ENCODE data around the gene NPY5R. TPM values are rescaled to one million over a fixed set of nuclear protein-coding genes. Genes with fewer than 3 reads are reported as not detected.

The NPY5R gene
- total RNA-seq, result 13.1 TPM

DNA sequence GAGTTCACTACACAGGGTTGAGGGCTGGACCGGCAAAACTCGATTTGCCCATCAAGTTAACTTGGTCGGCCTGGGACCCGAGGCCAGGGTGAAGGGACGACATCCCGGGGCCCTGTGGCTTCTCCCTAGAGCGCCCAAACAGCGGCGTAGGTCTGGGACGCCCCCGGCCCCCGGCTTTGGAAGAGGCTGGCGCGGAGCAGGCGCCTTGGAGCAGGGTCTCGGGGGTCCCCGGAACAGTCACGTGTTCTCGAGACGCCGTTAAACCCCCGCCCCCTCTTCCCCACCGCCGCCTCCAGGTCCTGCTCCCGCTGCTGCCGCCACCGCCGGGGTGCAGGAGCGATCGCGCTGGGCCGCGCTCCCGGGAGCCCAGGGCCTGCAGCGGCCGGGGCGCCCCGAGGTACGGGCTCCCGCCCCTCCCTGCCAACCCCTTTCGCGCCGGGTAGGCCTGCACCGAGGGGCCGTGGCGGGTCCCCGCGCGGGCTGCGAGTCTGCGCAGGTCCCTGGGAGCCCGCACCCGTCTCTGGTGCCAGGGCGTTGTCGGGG is at the start of gene NPY5R:
Gene NPY5R, plus strand, starts transcription at position 289 of the 543 bp plus-strand sequence. CDS start 6,382 bp downstream, outside the sequence.

DNA sequence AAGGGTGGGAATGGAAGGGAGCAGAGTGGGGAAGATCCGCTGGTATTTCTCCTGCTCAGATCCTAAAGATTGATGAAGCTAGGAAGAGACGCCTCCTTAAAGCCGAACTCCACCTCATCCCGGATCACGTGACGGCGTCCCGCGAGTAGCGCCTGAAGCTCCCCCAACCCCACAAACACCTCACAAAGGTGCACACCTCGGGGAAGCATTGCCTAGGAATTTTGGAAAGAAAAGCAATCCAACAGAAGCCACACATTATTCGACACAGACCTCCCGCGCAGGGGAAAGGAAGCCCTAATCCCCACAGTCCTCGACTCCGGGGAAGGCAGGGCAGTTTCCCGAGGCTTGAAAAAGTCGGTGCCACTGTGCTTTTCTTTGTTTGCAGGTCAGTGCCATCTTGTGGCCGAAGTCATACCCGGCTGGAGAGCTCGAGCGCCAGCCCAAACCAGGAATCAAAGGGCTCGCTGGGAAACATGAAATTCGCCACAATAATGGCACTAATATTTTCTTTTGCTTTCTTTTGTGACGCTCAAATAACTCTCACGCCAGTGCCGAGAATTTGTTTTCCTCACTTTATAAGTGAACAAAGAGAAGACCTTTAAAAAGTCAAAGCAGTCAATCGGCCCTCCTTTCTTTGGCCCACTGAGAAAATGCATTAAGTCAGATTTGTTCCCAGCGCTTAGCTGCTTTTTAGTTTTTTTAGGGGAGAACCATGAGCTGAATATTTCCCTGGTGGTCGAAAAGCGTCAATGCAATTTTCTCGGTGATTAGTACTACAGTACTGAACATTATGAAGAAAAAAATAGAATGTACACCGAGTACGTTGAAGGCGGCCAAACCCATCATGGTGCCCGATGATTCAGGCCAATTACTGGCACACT is 10.9 kb upstream of the NPY5R start, which contains the start of gene NPY1R:
Gene NPY1R, minus strand, starts transcription at position 71 of the 881 bp plus-strand sequence. CDS start 6,042 bp downstream, outside the sequence.

Other genes starting within 250 kb of the NPY5R start
- 22.5 TPM for gene NAF1, start 177.0 kb upstream of the NPY5R start, total RNA-seq
- 40.4 TPM for gene NPY1R, start 11.3 kb upstream of the NPY5R start, total RNA-seq
- 1.9 TPM for gene TKTL2, start 129.9 kb downstream of the NPY5R start, total RNA-seq
- gene TMA16, start 150.8 kb downstream of the NPY5R start, total RNA-seq, result 22.8 TPM

Measured in parietal lobe (tissue), 1 donor.